ENCODE measurements around the gene ATP6V1C2.

ATP6V1C2 gene

GRCh38 chr2:10720306-10720705 lies 1.1 kb upstream of the ATP6V1C2 start:
- no peak overlapping the region for H4K91ac ChIP-seq (ENCODE audit: low read length)
- H3K4me1 ChIP-seq (ENCODE audit: control insufficient read depth, insufficient read depth, low read depth, low read length) = peaks cover 14% of the 10 kb centered on the region
- no peak overlapping the region for H3K18ac ChIP-seq (ENCODE audit: low read depth in 1 of 2, low read length in 2 of 2)
- H3K9ac ChIP-seq (ENCODE audit: low read length) = no peak overlapping the region
- H3K4ac ChIP-seq (ENCODE audit: low read depth in 1 of 2, low read length in 2 of 2) = no peak overlapping the region
- no peak overlapping the region for H2BK120ac ChIP-seq (ENCODE audit: low read depth, low read length)
- WGBS = 75% methylated on average over 7 of the region's 7 CpGs
- H2BK12ac ChIP-seq (ENCODE audit: low read length in 2 of 2) = no peak overlapping the region
- H3K9me3 ChIP-seq (ENCODE audit: control insufficient read depth, low read length) = no peaks in the 10 kb centered on the region
- no peak overlapping the region for H3K23ac ChIP-seq (ENCODE audit: low read length in 2 of 2)
- DNase-seq = no peak
- H2BK5ac ChIP-seq (ENCODE audit: low read depth, low read length, poor library complexity, severe bottlenecking) = no peak overlapping the region
- no peak overlapping the region for H3K4me2 ChIP-seq (ENCODE audit: low read length, poor library complexity, severe bottlenecking)
- H3K27me3 ChIP-seq (ENCODE audit: control insufficient read depth in 1 of 2, insufficient read depth in 1 of 2, low read length in 2 of 2) = peaks cover 39 to 47% of the 10 kb centered on the region in 2 experiments
- H3K27ac ChIP-seq (ENCODE audit: low read length, poor library complexity, severe bottlenecking) = no peak overlapping the region
- no peak overlapping the region for H3K4me3 ChIP-seq (ENCODE audit: insufficient read depth in 1 of 2, low read depth in 1 of 2, low read length in 2 of 2)
- no peak overlapping the region for H2AK5ac ChIP-seq (ENCODE audit: low read length, severe bottlenecking)
- H3K36me3 ChIP-seq (ENCODE audit: control insufficient read depth in 1 of 2, insufficient read depth in 2 of 2, low read depth in 1 of 2, low read length in 2 of 2) = no peaks in the 10 kb centered on the region
- H2AFZ ChIP-seq (ENCODE audit: low read depth, low read length) = no peak overlapping the region
- no peak overlapping the region for H4K8ac ChIP-seq (ENCODE audit: low read length)
- no peak overlapping the region for H3K14ac ChIP-seq (ENCODE audit: low read length in 2 of 2)
- no peak overlapping the region for H2BK15ac ChIP-seq (ENCODE audit: low read depth, poor library complexity, severe bottlenecking)
- H3K79me1 ChIP-seq (replicated peaks; ENCODE audit: low read length, poor library complexity, severe bottlenecking) = no peaks in the 10 kb centered on the region

GRCh38 chr2:10720947-10721395 lies 459 bp upstream of the ATP6V1C2 start:
- H3K4ac ChIP-seq (ENCODE audit: low read depth in 1 of 2, low read length in 2 of 2) = no peak overlapping the region
- peak overlapping the region in 1 of 2 experiments; percentile 36 for H3K4me3 ChIP-seq (ENCODE audit: insufficient read depth in 1 of 2, low read depth in 1 of 2, low read length in 2 of 2)
- H2BK120ac ChIP-seq (ENCODE audit: low read depth, low read length) = no peak overlapping the region
- no peaks in the 10 kb centered on the region for H3K79me1 ChIP-seq (replicated peaks; ENCODE audit: low read length, poor library complexity, severe bottlenecking)
- DNase-seq = no peak
- peak overlapping the region; percentile 92 for H3K4me2 ChIP-seq (ENCODE audit: low read length, poor library complexity, severe bottlenecking)
- H3K9me3 ChIP-seq (ENCODE audit: control insufficient read depth, low read length) = no peaks in the 10 kb centered on the region
- H3K27ac ChIP-seq (ENCODE audit: low read length, poor library complexity, severe bottlenecking) = no peak overlapping the region
- no peak overlapping the region for H2BK12ac ChIP-seq (ENCODE audit: low read length in 2 of 2)
- no peak overlapping the region for H2BK15ac ChIP-seq (ENCODE audit: low read depth, poor library complexity, severe bottlenecking)
- H3K18ac ChIP-seq (ENCODE audit: low read depth in 1 of 2, low read length in 2 of 2) = no peak overlapping the region
- H2AK5ac ChIP-seq (ENCODE audit: low read length, severe bottlenecking) = no peak overlapping the region
- H3K9ac ChIP-seq (ENCODE audit: low read length) = no peak overlapping the region
- H3K36me3 ChIP-seq (ENCODE audit: control insufficient read depth in 1 of 2, insufficient read depth in 2 of 2, low read depth in 1 of 2, low read length in 2 of 2) = no peaks in the 10 kb centered on the region
- no peak overlapping the region for H3K14ac ChIP-seq (ENCODE audit: low read length in 2 of 2)
- no peak overlapping the region for H2AFZ ChIP-seq (ENCODE audit: low read depth, low read length)
- H3K4me1 ChIP-seq (ENCODE audit: control insufficient read depth, insufficient read depth, low read depth, low read length) = peaks cover 14% of the 10 kb centered on the region
- no peak overlapping the region for H4K8ac ChIP-seq (ENCODE audit: low read length)
- peak overlapping the region in 1 of 2 experiments; percentile 84 for H3K23ac ChIP-seq (ENCODE audit: low read length in 2 of 2)
- WGBS = 6% methylated on average over 29 of the region's 39 CpGs
- H4K91ac ChIP-seq (ENCODE audit: low read length) = no peak overlapping the region
- H3K27me3 ChIP-seq (ENCODE audit: control insufficient read depth in 1 of 2, insufficient read depth in 1 of 2, low read length in 2 of 2) = peaks cover 41 to 49% of the 10 kb centered on the region in 2 experiments
- no peak overlapping the region for H2BK5ac ChIP-seq (ENCODE audit: low read depth, low read length, poor library complexity, severe bottlenecking)

- H3K27ac ChIP-seq (ENCODE audit: low read length, poor library complexity, severe bottlenecking) = no peak overlapping the region
- H4K91ac ChIP-seq (ENCODE audit: low read length) = no peak overlapping the region
- H3K4me3 ChIP-seq (ENCODE audit: insufficient read depth in 1 of 2, low read depth in 1 of 2, low read length in 2 of 2) = peak overlapping the region in 1 of 2 experiments; percentile 64
- no peak overlapping the region for H2BK120ac ChIP-seq (ENCODE audit: low read depth, low read length)
- WGBS = 37% methylated on average over 6 of the region's 7 CpGs
- no peaks in the 10 kb centered on the region for H3K36me3 ChIP-seq (ENCODE audit: control insufficient read depth in 1 of 2, insufficient read depth in 2 of 2, low read depth in 1 of 2, low read length in 2 of 2)
- H4K8ac ChIP-seq (ENCODE audit: low read length) = no peak overlapping the region
- DNase-seq = no peak
- no peak overlapping the region for H3K4ac ChIP-seq (ENCODE audit: low read depth in 1 of 2, low read length in 2 of 2)
- no peak overlapping the region for H3K9ac ChIP-seq (ENCODE audit: low read length)
- H3K9me3 ChIP-seq (ENCODE audit: control insufficient read depth, low read length) = no peaks in the 10 kb centered on the region
- no peak overlapping the region for H2BK5ac ChIP-seq (ENCODE audit: low read depth, low read length, poor library complexity, severe bottlenecking)
- H3K79me1 ChIP-seq (replicated peaks; ENCODE audit: low read length, poor library complexity, severe bottlenecking) = no peaks in the 10 kb centered on the region
- H3K4me1 ChIP-seq (ENCODE audit: control insufficient read depth, insufficient read depth, low read depth, low read length) = peaks cover 14% of the 10 kb centered on the region
- no peak overlapping the region for H2BK15ac ChIP-seq (ENCODE audit: low read depth, poor library complexity, severe bottlenecking)
- H3K23ac ChIP-seq (ENCODE audit: low read length in 2 of 2) = no peak overlapping the region
- no peak overlapping the region for H2BK12ac ChIP-seq (ENCODE audit: low read length in 2 of 2)
- no peak overlapping the region for H2AK5ac ChIP-seq (ENCODE audit: low read length, severe bottlenecking)
- peaks cover 49 to 57% of the 10 kb centered on the region in 2 experiments for H3K27me3 ChIP-seq (ENCODE audit: control insufficient read depth in 1 of 2, insufficient read depth in 1 of 2, low read length in 2 of 2)
- H3K18ac ChIP-seq (ENCODE audit: low read depth in 1 of 2, low read length in 2 of 2) = no peak overlapping the region
- no peak overlapping the region for H3K14ac ChIP-seq (ENCODE audit: low read length in 2 of 2)
- no peak overlapping the region for H2AFZ ChIP-seq (ENCODE audit: low read depth, low read length)
- H3K4me2 ChIP-seq (ENCODE audit: low read length, poor library complexity, severe bottlenecking) = no peak overlapping the region
Observed at GRCh38 chr2:10722252-10722825, 909 bp downstream of the ATP6V1C2 start.

- no peak for DNase-seq
- no peak overlapping the region for H2BK120ac ChIP-seq (ENCODE audit: low read depth, low read length)
- WGBS = 72% methylated on average over 7 of the region's 9 CpGs
Observed at GRCh38 chr2:10732924-10733565, 11.6 kb downstream of the ATP6V1C2 start.

More at GRCh38 chr2:10732924-10733565, 11.6 kb downstream of the ATP6V1C2 start:
- Histone ChIP-seq H3K9ac (ENCODE audit: low read length) (no peak overlapping the region), H4K91ac (ENCODE audit: low read length) (no peak overlapping the region), H3K9me3 (ENCODE audit: control insufficient read depth, low read length) (no peaks in the 10 kb centered on the region), H3K4me3 (ENCODE audit: insufficient read depth in 1 of 2, low read depth in 1 of 2, low read length in 2 of 2) (no peak overlapping the region), H2BK5ac (ENCODE audit: low read depth, low read length, poor library complexity, severe bottlenecking) (no peak overlapping the region), H2AK5ac (ENCODE audit: low read length, severe bottlenecking) (no peak overlapping the region), H3K27ac (ENCODE audit: low read length, poor library complexity, severe bottlenecking) (no peak overlapping the region), H3K4me2 (ENCODE audit: low read length, poor library complexity, severe bottlenecking) (no peak overlapping the region), H3K27me3 (ENCODE audit: control insufficient read depth in 1 of 2, insufficient read depth in 1 of 2, low read length in 2 of 2) (peaks cover 8 to 21% of the 10 kb centered on the region in 2 experiments), H2BK15ac (ENCODE audit: low read depth, poor library complexity, severe bottlenecking) (no peak overlapping the region), H4K8ac (ENCODE audit: low read length) (no peak overlapping the region), H3K79me1 (replicated peaks; ENCODE audit: low read length, poor library complexity, severe bottlenecking) (no peaks in the 10 kb centered on the region), H3K14ac (ENCODE audit: low read length in 2 of 2) (no peak overlapping the region), H2BK12ac (ENCODE audit: low read length in 2 of 2) (no peak overlapping the region), H2AFZ (ENCODE audit: low read depth, low read length) (no peak overlapping the region), H3K23ac (ENCODE audit: low read length in 2 of 2) (no peak overlapping the region), H3K4me1 (ENCODE audit: control insufficient read depth, insufficient read depth, low read depth, low read length) (peaks cover 2% of the 10 kb centered on the region), H3K18ac (ENCODE audit: low read depth in 1 of 2, low read length in 2 of 2) (no peak overlapping the region), H3K4ac (ENCODE audit: low read depth in 1 of 2, low read length in 2 of 2) (no peak overlapping the region), H3K36me3 (ENCODE audit: control insufficient read depth in 1 of 2, insufficient read depth in 2 of 2, low read depth in 1 of 2, low read length in 2 of 2) (no peaks in the 10 kb centered on the region)
